ENCODE results near the gene FNDC7. TPM values are rescaled to one million over a fixed set of nuclear protein-coding genes. Genes with fewer than 3 reads are reported as not detected.
A peak's percentile ranks its signal among the peaks of the same experiment; 100 is the strongest.

FNDC7 gene
- total and polyA plus RNA-seq, 9 of the 15 experiments (the other 6 are each of a cell fraction or from before 2014, with no cell fraction given) = not detected

GRCh38 chr1:108692724-108693655 lies 19.7 kb upstream of the FNDC7 start:
- 1% methylated on average over 33 of the region's 36 CpGs for WGBS (ENCODE audit: insufficient coverage, low coverage, missing lambda C conversion rate)
- peak; percentile 60 for FAIRE-seq
- no TSS peak for BruUV-seq (replicated peaks)
- TF ChIP-seq NBN (IDR thresholded peaks at IDR 0.05; ENCODE audit: low read depth) (0 out of 2 replicates have a peak, but pooled peaks have one; percentile 6), ZNF398 (CRISPR knock-in tag; IDR thresholded peaks at IDR 0.05) (no peak), SMARCA5 (IDR thresholded peaks at IDR 0.05) (0 out of 2 replicates have a peak, but pooled peaks have one; percentile 23), COPS2 (conservative IDR thresholded peaks at IDR 0.05) (no peak), RBFOX2 (IDR thresholded peaks at IDR 0.05; ENCODE audit: low read depth, low read length) (peak; percentile 11; the same call in 1 of the 2 replicates), ZC3H4 (CRISPR knock-in tag; IDR thresholded peaks at IDR 0.05; ENCODE audit: borderline replicate concordance) (0 out of 2 replicates have a peak, but pooled peaks have one; percentile 29), CEBPB (tag; IDR thresholded peaks at IDR 0.05) (peak; percentile 28; the same call in 1 of the 2 replicates), CTCF (IDR thresholded peaks at IDR 0.05 in 2 of 3, conservative IDR thresholded peaks at IDR 0.05 in 1 of 3; ENCODE audit: insufficient read depth in 2 of 3, low read depth in 1 of 3, low read length in 3 of 3) (peak in 2 of 3 experiments; percentile 42 to 44; a peak in 2 of 6 replicates), E2F6 (IDR thresholded peaks at IDR 0.05; ENCODE audit: borderline replicate concordance in 1 of 2, extremely low read depth in 1 of 2, insufficient read depth in 1 of 2, insufficient read length in 1 of 2, low read depth in 1 of 2, low read length in 1 of 2, poor library complexity in 1 of 2, severe bottlenecking in 1 of 2) (peak; percentile 23 to 32), HDAC1 (IDR thresholded peaks at IDR 0.05) (peak in 1 of 2 experiments; percentile 10; a peak in 2 of 4 replicates), BHLHE40 (IDR thresholded peaks at IDR 0.05; ENCODE audit: low read length) (no peak)

More at GRCh38 chr1:108692724-108693655, 19.7 kb upstream of the FNDC7 start:
- no peaks in the 10 kb centered on the region for H3K27me3 ChIP-seq (ENCODE audit: control insufficient read depth in 2 of 2, insufficient read depth in 2 of 2, low read length in 2 of 2)
- H3K79me2 ChIP-seq (ENCODE audit: control insufficient read depth, insufficient read depth, low read length) = peaks cover 75% of the 10 kb centered on the region
- CTCF ChIA-PET (ENCODE audit: low intra/inter-chr PET ratio) = no interaction called here
- peak; percentile 70 to 81 (median 72) for DNase-seq (ENCODE audit: extremely low read depth in 1 of 4, low spot score in 3 of 4)
- peaks cover 17% of the 10 kb centered on the region for H4K20me1 ChIP-seq (replicated peaks; ENCODE audit: control insufficient read depth, insufficient read depth, low read length)
- POLR2A ChIA-PET = interaction anchor here (0.6 to 5.6 kb wide), 19 partner anchors 11 to 905 kb away, joined by 3 to 97 read pairs (median 3); no protein-coding TSS in a partner anchor
- peak overlapping the region; percentile 93 for H2AFZ ChIP-seq (ENCODE audit: low read depth, low read length)
- H3K9me3 ChIP-seq (replicated peaks; ENCODE audit: control insufficient read depth, insufficient read depth, low read depth, low read length) = no peaks in the 10 kb centered on the region
- peak overlapping the region; percentile 74 for H3K4me3 ChIP-seq
- H3K9me1 ChIP-seq (ENCODE audit: control insufficient read depth, insufficient read depth, low read length) = no peaks in the 10 kb centered on the region
- H3K4me2 ChIP-seq (ENCODE audit: insufficient read depth, low read length) = peak overlapping the region; percentile 94
- H3K4me1 ChIP-seq (replicated peaks in 1 of 2; ENCODE audit: control insufficient read depth in 2 of 2, insufficient read depth in 2 of 2, low read length in 2 of 2) = peaks cover 5 to 7% of the 10 kb centered on the region in 2 experiments; a peak in 3 of 5 replicates
- intact Hi-C loops (cut with micrococcal nuclease) (loop anchor here (2.0 kb wide), 3 partner anchors 50 to 206 kb away; partner anchors contain the start of gene STXBP3), in situ Hi-C loops (cut with MboI) (no loop called here)
- H3K36me3 ChIP-seq (ENCODE audit: control insufficient read depth, insufficient read depth, low read length) = peaks cover 49% of the 10 kb centered on the region
- H3K9ac ChIP-seq (ENCODE audit: insufficient read depth in 1 of 2, low read depth in 2 of 2, low read length in 2 of 2) = peak overlapping the region; percentile 91 to 96
- ATAC-seq = peak; percentile 70
- peak overlapping the region; percentile 94 for H3K27ac ChIP-seq (ENCODE audit: extremely low read depth, low read depth, low read length)
